Astrocyte (in vitro differentiated cells and primary cell): ENCODE measurements around the gene PMCH. TPM values are rescaled to one million over a fixed set of nuclear protein-coding genes. Genes with fewer than 3 reads are reported as not detected.

Source experiments
- DNase-seq: peaks from one replicate; pipeline ENCODE4 v3.0.0-alpha.2; 2010; ENCODE audit warnings: low read depth
- FAIRE-seq: peaks from 2 replicates; lab custom pipeline; 2011; peaks lifted over from hg19 to GRCh38; lab: Jason Lieb, UNC
- H2AFZ ChIP-seq: 2 replicates; pipeline ENCODE4 v1.6.0; 2012; ENCODE audit warnings: low read depth, low read length, inconsistent platforms
- H3K27ac ChIP-seq: 2 replicates; pipeline ENCODE4 v1.5.1; 2011; ENCODE audit warnings: low read depth, low read length, inconsistent platforms
- H3K27me3 ChIP-seq: 2 replicates; pipeline ENCODE4 v1.6.0; 2011; ENCODE audit warnings: low read length, inconsistent platforms; ENCODE audit not compliant: insufficient read depth
- H3K36me3 ChIP-seq: 2 replicates; pipeline ENCODE4 v1.5.1; 2011; ENCODE audit warnings: low read length, inconsistent platforms; ENCODE audit not compliant: insufficient read depth
- H3K4me1 ChIP-seq: 2 replicates; pipeline ENCODE4 v1.5.1; 2011; ENCODE audit warnings: low read length, inconsistent platforms; ENCODE audit not compliant: insufficient read depth
- H3K4me2 ChIP-seq: 2 replicates; pipeline ENCODE4 v1.6.0; 2012; ENCODE audit warnings: low read length, inconsistent platforms
- H3K4me3 ChIP-seq: 2 replicates; pipeline ENCODE4 v1.5.1; 2011; ENCODE audit warnings: low read depth, mild to moderate bottlenecking, low read length, inconsistent platforms; ENCODE audit not compliant: insufficient read depth
- H3K79me2 ChIP-seq: 2 replicates; pipeline ENCODE4 v1.6.0; 2012; ENCODE audit warnings: mild to moderate bottlenecking, low read length, inconsistent platforms; ENCODE audit not compliant: insufficient read depth
- H3K9ac ChIP-seq: 2 replicates; pipeline ENCODE4 v1.6.0; 2012; ENCODE audit warnings: mild to moderate bottlenecking, low read length, inconsistent platforms
- H3K9me3 ChIP-seq: 2 replicates; pipeline ENCODE4 v1.5.1; 2012; ENCODE audit warnings: low read depth, mild to moderate bottlenecking, low read length, inconsistent platforms; ENCODE audit not compliant: insufficient read depth
- H4K20me1 ChIP-seq: 2 replicates; pipeline ENCODE4 v1.6.0; 2012; ENCODE audit warnings: low read length, inconsistent platforms; ENCODE audit not compliant: insufficient read depth
- H3K27ac Mint-ChIP-seq: one replicate; pipeline ENCODE4 v1.8.0; 2021; ENCODE audit warnings: mild to moderate bottlenecking, mixed read lengths; ENCODE audit not compliant: unreplicated experiment
- H3K27me3 Mint-ChIP-seq: one replicate; pipeline ENCODE4 v1.8.0; 2021; ENCODE audit warnings: low read depth, mixed read lengths; ENCODE audit not compliant: unreplicated experiment
- H3K36me3 Mint-ChIP-seq: one replicate; pipeline ENCODE4 v1.8.0; 2021; ENCODE audit warnings: low read depth, mixed read lengths; ENCODE audit not compliant: unreplicated experiment
- H3K4me1 Mint-ChIP-seq: one replicate; pipeline ENCODE4 v1.8.0; 2021; ENCODE audit warnings: low read depth, mixed read lengths; ENCODE audit not compliant: unreplicated experiment
- H3K4me3 Mint-ChIP-seq: one replicate; pipeline ENCODE4 v1.8.0; 2021; ENCODE audit warnings: mild to moderate bottlenecking, moderate library complexity, mixed read lengths; ENCODE audit not compliant: unreplicated experiment
- H3K9me3 Mint-ChIP-seq: one replicate; pipeline ENCODE4 v1.8.0; 2021; ENCODE audit warnings: mild to moderate bottlenecking, mixed read lengths; ENCODE audit not compliant: unreplicated experiment
- EZH2 ChIP-seq: IDR thresholded peaks from 2 replicates; pipeline ENCODE4 v1.6.1; 2012; ENCODE audit warnings: mild to moderate bottlenecking, low read length, inconsistent platforms; ENCODE audit not compliant: insufficient read depth
- total RNA-seq: library from RNA; stranded (reverse); gene quantifications from 2 replicates; pipeline ENCODE4 v1.2.1, GENCODE V29; 2021
- TF ChIP-seq, protein P1 (sequence below): IDR thresholded peaks from 2 replicates; pipeline ENCODE4 v1.5.1; 2011; ENCODE audit warnings: low read depth, mild to moderate bottlenecking, inconsistent platforms, low read length, moderate library complexity; ENCODE audit not compliant: insufficient read depth

The PMCH gene
- total RNA-seq, 1 donor from 2014 or later = not detected

DNA sequence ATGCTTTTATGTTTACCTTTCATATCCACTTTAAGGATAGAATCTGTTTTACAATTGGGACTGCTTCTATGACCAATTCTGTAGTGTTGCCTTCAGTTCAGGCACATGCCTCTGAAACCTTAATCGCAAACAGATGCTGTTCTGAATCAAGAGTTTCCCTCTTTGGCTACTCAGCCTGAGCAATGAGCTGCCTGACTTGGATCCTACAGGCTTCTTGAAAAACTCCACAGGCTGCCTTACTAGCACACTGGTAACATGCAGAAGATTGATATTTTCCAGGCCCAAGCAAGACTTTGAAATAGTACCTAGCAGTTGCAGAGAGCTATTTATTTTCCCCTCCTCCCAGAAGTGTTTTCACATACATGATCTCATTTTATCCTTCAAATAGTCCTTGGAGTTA, 34.8 kb upstream of the PMCH start:
- Histone ChIP-seq H3K4me3 (no peak overlapping the region), H3K27me3 (no peaks in the 10 kb centered on the region), H3K36me3 (no peaks in the 10 kb centered on the region), H3K4me2 (no peak overlapping the region), H3K27ac (no peak overlapping the region), H3K9me3 (no peaks in the 10 kb centered on the region), H2AFZ (no peak overlapping the region), H4K20me1 (no peaks in the 10 kb centered on the region), H3K9ac (no peak overlapping the region), H3K4me1 (no peaks in the 10 kb centered on the region), H3K79me2 (no peaks in the 10 kb centered on the region)
- H3K4me3 Mint-ChIP-seq = no peak overlapping the region
- no peak for TF ChIP-seq EZH2
- TF ChIP-seq, protein P1, sequence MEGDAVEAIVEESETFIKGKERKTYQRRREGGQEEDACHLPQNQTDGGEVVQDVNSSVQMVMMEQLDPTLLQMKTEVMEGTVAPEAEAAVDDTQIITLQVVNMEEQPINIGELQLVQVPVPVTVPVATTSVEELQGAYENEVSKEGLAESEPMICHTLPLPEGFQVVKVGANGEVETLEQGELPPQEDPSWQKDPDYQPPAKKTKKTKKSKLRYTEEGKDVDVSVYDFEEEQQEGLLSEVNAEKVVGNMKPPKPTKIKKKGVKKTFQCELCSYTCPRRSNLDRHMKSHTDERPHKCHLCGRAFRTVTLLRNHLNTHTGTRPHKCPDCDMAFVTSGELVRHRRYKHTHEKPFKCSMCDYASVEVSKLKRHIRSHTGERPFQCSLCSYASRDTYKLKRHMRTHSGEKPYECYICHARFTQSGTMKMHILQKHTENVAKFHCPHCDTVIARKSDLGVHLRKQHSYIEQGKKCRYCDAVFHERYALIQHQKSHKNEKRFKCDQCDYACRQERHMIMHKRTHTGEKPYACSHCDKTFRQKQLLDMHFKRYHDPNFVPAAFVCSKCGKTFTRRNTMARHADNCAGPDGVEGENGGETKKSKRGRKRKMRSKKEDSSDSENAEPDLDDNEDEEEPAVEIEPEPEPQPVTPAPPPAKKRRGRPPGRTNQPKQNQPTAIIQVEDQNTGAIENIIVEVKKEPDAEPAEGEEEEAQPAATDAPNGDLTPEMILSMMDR = no peak
- H3K4me1 Mint-ChIP-seq = no peaks in the 10 kb centered on the region
- H3K27ac Mint-ChIP-seq = no peak overlapping the region
- no peaks in the 10 kb centered on the region for H3K36me3 Mint-ChIP-seq
- H3K9me3 Mint-ChIP-seq = no peaks in the 10 kb centered on the region
- DNase-seq (peak; percentile 13), FAIRE-seq (no peak)
- no peaks in the 10 kb centered on the region for H3K27me3 Mint-ChIP-seq

DNA sequence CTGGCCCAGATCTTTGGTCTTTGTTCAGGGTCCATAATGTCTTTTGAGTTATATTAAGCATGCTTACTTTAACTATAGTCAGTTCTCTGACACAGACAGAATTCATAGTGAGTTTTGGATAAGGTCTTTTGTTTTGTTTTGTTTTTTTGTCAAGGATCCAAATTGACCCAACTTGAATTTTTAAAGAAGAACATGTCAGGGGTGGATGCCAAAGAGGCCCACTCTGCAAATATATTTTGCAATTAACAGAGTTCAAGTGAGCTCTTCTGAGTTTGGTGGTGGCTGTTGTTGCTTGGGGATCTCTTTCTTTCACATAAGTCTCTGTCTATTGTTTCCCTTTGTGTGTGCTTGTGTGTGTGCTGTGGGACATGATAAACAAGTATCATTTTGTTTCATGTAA, 34.4 kb upstream of the PMCH start:
- Mint-ChIP-seq H3K27ac (no peak overlapping the region), H3K4me1 (no peaks in the 10 kb centered on the region), H3K36me3 (no peaks in the 10 kb centered on the region), H3K4me3 (no peak overlapping the region), H3K9me3 (no peaks in the 10 kb centered on the region), H3K27me3 (no peaks in the 10 kb centered on the region)
- Histone ChIP-seq H3K9ac (no peak overlapping the region), H3K36me3 (no peaks in the 10 kb centered on the region), H2AFZ (no peak overlapping the region), H3K27ac (no peak overlapping the region), H3K27me3 (no peaks in the 10 kb centered on the region), H3K9me3 (no peaks in the 10 kb centered on the region), H4K20me1 (no peaks in the 10 kb centered on the region), H3K79me2 (no peaks in the 10 kb centered on the region), H3K4me2 (no peak overlapping the region), H3K4me1 (no peaks in the 10 kb centered on the region), H3K4me3 (no peak overlapping the region)
- FAIRE-seq (no peak), DNase-seq (no peak)
- TF ChIP-seq, protein P1 = no peak
- TF ChIP-seq EZH2 = no peak

DNA sequence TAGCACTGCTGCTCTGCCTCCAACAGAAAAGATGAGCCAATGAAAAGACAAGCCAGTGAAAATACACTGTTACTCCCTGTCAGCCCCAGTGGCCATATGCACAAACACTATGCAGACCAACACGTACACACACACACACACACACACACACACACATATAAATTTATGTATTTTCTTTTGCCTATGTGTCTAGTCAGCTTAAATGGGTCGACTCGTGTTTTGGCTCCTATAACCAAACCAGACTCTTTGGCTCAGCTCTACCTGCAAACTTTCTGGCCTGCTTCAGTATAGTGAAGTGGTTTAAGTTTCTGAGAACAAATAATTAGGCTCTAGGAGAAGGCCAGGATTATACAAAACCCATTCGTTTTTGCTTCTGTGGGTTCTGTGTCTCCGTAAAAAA, 30.3 kb upstream of the PMCH start:
- FAIRE-seq (no peak), DNase-seq (no peak)
- H3K27me3 ChIP-seq = no peaks in the 10 kb centered on the region
- no peak for TF ChIP-seq EZH2
- TF ChIP-seq, protein P1 = no peak
- no peaks in the 10 kb centered on the region for H3K9me3 ChIP-seq
- H3K4me1 ChIP-seq = no peaks in the 10 kb centered on the region
- Mint-ChIP-seq H3K36me3 (no peaks in the 10 kb centered on the region), H3K27ac (no peak overlapping the region), H3K9me3 (no peaks in the 10 kb centered on the region), H3K4me1 (no peaks in the 10 kb centered on the region), H3K27me3 (no peaks in the 10 kb centered on the region), H3K4me3 (no peak overlapping the region)
- H3K4me2 ChIP-seq = no peak overlapping the region
- H3K79me2 ChIP-seq = no peaks in the 10 kb centered on the region
- H2AFZ ChIP-seq = no peak overlapping the region
- H3K27ac ChIP-seq = no peak overlapping the region
- no peak overlapping the region for H3K9ac ChIP-seq
- no peaks in the 10 kb centered on the region for H3K36me3 ChIP-seq
- H3K4me3 ChIP-seq = no peak overlapping the region
- no peaks in the 10 kb centered on the region for H4K20me1 ChIP-seq
